Medulla oblongata (tissue), 1 donor: ENCODE data around the gene COASY.
A peak's percentile ranks its signal among the peaks of the same experiment; 100 is the strongest.
"Not testable (repeated sequence)": the region's sequence is repeated elsewhere in the genome, so short reads cannot be mapped to it uniquely, and the experiment has no call there.

Experiments used
- DNase-seq: peaks from one replicate; pipeline ENCODE4 v3.0.0-alpha.2; 2015; ENCODE audit errors: extremely low spot score

The COASY gene

DNA sequence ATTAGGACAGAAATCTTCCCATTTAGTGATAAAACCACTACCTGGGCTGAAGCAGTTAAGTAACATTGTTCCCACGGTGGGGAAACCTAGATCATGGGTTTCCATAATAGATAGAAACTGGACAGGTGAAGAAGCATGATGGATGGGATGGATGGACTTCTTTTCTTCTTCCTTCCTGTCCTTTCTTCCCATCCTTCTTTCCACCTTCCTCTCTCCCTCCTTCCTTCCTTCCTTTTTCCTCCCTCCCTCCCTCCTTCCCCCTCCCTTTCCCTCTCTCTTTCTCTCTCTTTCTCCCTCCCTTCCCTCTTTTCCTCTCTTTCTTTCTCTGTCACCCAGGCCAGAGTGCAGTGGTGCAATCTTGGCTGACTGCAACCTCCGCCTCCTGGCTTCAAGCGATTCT, 12.5 kb downstream of the COASY start:
- DNase-seq = no peak

DNA sequence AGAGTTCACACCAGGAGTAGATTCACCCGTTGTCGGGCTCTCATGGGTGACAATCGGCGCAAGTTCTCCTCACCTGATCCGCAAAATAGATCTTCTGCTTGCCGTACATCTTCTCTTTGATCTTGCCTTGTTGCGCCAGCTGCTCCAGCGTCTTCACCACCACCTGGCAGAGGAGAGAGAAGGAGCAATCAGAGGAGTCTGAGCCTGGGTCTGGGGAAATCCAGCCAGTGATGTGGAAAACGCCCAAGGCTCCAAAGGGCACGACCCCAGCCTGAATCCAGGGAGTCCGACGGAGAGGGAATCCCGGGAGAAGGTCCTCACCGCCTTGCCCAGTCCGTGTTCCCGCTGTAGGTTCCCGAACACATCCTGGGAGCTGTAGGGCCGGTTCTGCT, 15.2 kb downstream of the COASY start:
- no peak for DNase-seq

DNA sequence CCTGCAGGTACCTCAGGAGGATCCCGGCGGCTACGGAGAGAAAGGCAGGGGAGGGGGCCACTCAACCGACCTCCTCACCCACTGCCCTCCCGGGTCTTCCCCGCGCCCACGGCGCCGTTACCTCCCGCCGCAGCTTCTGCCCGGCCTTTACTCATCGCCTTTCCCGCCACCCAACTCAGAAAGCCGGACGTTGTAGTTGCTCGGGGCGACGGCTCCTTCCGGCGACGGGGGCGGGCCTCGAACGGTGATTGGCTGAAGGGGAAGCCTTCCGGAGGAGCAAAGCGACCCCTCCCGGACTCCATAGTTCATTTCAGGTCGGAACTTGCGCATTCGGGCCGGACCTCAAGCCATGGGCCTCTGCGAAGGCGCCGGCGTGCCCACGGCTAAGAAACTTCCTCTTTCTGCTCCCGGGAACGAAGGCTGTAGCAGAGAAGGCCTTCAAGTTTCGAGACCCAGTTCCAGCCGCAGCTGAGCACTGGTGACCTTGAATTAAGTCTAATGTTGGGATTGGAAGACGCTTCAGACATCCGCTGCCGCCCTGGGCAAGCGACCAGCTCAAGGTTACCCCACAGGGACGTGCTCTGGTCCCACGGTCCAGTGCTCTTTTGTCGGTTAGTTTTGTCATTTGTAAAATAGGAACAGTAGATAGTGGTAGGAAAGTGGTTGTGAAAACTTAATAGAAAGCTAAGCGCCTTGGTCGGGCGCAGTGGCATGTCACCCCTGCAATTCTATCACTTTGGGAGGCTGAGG, 15.8 kb downstream of the COASY start, which contains the start of gene PSMC3IP:
Gene PSMC3IP (minus strand): TSS at position 198 of the 750 bp plus-strand sequence. CDS start 43 bp downstream, at position 155.
- DNase-seq = peak; percentile 96

DNA sequence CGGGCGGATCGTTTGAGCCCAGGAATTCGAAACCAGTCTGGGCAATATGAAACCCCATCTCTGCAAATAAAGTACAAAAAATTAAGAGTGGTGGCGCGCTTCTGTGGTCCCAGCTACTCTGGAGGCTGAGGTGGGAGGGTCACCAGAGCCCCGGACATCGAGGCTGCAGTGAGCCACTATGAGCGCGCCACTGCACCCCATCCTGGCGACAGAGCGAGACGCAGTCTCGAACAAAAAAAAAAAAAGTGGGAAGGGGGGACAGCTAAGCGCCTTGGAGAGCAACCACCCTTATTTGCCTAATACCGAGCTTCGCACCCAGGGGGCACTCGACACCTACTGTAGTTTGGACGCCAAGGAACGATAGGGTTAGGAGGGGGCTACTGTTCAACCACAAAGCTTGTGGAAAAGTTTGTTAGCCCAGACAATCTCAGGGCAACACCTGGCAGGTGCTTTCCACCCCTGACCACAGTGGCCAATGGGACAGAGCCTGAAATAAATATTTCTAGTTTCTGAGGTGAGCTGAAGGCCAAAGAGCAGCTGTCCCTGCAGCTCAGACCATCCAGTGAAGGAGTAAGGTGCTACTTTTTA, 16.4 kb downstream of the COASY start:
- DNase-seq = peak; percentile 79

DNA sequence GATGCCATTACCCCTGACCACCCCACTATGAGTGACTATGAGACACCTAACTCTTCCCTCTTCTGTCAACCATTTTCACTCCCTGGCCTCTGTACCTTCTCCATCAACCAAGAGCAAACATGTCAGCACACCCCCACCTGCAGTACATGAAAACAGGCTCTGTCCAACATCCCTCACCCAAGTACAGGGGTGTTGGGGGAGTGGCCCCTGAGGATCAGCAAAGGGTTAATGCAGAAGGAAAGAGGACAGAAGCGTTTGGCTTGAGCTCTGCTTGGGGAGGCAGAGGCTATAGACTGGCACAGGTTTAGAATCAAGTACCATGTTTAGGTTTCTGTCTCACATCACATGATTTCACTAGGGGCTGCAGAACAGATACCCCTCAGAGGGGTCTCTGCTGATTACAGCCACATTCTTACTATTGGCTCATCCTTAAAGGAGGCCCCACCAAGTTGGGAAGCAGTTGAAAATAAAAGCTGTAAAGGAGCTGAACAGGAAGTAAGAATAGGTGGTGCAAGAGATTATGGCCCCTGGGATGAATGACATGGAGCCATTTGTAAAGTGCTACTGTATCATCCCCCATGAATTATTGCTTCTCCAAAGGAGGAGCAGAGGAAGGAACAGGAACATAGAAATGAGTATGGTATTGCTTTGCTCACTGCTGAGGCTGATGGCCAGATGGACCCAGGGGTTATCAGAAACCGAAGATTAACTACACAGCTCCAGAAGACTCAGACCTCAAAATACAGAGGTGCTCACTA, 18.0 kb downstream of the COASY start:
- DNase-seq = no peak

DNA sequence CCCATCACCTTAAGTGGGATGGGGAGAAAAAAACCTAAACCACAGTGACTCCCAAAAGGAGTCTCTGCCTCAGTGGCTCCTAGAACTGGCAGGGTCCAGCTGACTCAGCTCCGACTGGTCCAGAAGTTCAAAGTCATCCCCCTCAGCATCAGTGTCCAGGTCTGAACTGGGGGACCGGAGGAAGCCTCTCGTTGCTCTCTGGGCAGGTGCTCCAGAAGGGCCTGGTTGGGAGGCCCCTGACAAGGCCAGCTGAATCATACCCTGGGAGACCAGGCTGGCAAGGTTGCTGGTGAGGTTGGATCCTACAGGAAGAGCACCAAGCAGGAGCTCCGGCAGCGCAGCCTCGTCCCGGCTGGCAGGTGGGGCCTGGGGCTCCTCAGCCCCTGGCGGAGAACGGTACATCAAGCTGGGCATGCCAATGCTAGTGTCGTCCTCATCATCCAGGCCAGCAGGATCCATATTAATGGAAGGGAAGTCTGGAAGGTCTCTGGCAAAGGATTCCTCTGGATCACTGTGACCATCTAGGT, 19.9 kb downstream of the COASY start:
- no peak for DNase-seq

DNA sequence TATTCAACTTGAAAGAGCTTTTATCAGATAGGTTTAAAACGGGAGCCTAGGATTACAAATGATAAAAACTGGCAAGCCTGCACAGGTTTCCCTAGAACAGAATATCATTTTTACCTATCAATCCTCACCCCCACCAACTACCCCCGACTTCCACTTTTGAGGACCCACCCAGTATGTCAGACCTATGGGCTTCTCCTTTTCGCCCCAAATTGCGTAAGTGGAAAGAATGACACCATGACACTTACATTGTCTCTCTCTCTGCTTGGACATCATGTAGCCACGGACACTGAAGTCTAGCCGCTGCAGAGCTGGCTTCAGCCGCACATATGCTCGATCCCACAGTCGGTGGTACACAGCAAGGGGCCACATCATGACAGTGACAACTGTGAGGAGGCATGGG, 22.9 kb downstream of the COASY start:
- no peak for DNase-seq

DNA sequence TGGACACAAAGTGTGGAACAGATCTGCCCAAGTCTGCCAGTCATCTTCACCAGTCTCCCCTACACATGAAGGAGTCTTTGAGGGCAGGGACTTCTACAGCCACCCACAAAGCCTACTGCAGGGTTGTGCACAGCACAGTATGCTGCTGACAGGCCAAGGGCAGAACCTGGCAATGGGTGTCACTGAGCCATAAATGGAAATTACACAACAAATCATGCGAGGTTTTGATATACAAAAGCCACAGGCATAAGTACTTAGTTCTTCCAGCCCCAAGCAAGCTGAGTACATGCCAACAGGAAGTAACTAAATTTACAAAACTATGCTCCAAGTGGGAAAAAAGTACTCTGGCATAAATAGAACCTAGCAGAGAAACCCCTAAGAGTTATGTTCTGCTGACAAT, 23.4 kb downstream of the COASY start:
- DNase-seq = no peak

DNA sequence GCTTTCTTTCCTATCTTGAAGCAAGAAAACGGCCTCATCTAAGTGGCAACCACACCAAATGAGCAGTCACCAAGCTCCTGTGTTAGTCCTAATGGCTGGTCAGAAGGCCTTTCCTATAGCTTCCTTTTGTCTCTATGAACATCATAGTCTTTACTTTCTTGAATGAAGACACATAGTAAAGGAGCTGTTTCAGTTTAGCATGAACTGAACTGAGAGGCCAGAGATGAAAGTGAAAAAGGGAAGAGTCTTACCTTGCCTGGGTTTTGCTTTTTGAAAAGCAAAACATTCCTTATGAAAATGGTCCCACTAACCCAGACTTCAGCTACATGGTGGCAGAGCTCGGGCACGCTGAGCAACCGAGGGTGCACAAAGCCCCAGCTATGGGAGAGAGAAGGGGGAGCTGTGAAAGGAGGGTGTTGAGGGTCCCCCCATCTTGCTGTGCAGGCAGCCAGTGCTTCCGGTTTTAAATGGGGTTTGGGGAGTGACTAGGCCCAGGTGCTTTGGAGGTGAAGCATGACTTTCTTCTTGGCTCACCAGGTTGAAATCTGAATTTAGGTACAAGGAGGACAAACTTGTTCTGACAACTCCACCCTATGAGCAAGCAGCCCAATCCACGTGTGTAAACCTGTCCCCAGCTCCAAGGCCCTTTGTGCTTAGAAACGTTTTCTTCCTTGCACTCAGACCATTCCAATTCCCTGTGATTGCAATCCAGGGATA, 24.7 kb downstream of the COASY start:
- no peak for DNase-seq

DNA sequence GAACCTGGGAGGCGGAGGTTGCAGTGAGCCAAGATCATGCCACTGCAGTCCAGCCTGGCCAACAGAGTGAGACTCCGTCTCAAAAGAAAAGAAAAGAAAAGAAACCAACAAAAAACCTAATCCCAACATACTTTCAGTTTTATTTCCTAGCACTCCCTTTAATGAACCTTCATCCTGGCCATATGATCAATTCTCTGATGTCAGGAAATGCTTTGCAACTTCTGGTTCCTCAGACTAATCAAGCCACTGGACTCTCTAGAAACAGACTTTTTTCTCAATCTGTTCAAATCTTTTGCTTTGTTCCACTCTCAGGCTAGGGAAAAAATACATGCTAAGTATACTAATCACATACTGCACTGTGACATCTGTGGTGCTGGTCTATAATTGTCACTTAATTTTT, 28.9 kb downstream of the COASY start:
- no peak for DNase-seq

DNA sequence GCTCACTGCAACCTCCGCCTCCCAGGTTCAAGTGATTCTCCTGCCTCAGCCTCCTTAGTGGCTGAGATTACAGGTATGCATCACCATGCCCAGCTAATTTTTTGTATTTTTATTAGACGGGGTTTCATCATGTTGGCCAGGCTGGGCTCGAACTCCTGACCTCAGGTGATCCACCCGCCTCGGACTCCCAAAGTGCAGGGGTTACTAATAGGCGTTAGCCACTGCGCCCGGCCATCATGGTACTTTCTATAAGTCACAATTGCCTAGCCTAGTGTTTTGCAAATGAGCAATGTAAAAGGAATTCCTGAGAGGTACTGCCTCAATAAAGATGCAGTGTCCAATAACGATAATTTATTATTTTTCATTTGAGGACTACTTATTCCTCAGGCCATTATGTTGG, 29.5 kb downstream of the COASY start:
- DNase-seq = no peak

DNA sequence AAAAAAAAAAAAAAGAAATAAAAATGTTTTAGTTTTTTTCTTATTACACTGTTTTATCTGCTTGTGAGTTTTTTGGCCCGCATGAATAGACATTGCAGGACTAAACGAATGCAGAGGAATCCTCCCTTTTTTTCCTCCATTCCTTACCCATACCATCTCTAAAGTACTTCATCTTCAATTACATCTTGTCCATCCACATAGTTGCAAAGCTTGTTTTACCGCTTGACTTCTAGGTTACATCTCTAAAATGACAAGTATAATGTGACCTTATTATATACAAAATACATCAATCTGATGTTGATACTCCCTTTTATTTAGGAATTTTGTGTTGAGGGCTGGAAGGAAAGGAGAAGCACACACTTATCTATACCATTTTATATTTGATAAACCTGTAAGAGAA, 34.4 kb downstream of the COASY start:
- no peak for DNase-seq

DNA sequence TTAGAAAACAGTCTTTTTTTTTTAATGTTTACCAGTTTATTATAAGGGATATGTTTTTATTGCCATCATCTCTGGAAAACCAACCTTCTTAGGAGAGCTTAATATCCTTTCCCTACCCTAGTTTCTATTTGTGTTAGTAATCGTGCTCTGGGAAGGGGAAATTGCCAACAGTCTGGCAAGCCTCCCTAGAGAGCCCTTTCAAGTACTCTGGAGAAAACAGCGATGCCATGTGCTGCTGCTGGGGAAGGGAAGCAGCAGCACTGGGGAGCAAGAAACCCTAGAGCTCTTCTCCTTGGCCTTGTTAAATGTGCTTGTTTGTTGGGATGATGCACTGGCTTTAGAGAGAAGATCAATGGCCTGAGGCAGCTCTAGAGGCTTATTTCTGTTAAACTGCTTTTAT, 37.0 kb downstream of the COASY start:
- peak; percentile 68 for DNase-seq

DNA sequence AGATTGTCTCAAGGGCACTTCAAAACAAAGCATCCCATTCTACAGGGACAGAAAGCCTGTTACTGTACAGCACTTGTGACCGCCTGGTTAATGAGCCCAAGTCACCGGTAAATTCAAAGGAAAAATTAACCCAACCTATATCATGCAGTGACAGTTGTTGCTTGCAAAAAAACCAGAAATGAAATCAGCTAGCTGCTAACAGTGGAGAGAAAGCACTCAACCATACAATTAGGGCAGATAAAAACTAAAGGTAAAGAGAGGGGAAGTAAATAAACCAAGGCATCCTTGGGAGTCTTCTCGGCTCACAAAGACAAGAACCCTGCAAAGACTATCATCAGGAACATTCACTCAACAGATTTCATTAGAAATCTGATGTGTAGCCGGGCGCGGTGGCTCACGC, 41.4 kb downstream of the COASY start:
- no peak for DNase-seq

DNA sequence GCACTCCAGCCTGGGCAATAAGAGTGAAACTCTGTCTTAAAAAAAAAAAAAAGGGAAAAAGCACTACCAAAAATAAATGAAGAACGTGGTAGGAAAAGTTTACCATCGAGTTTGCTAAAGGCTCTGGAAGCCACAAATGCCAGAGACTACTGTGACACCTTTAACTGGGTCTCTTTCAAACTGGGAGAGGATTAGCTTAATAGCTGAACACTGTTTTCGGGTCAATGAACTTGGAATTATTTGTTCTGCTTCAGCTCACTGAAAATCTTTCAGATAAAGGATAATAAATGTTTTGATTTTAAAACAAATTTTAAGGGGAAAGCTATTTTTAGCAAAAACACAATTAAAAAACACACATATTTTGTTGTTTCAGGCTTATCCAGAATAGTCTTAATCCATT, 45.8 kb downstream of the COASY start:
- DNase-seq = no peak

DNA sequence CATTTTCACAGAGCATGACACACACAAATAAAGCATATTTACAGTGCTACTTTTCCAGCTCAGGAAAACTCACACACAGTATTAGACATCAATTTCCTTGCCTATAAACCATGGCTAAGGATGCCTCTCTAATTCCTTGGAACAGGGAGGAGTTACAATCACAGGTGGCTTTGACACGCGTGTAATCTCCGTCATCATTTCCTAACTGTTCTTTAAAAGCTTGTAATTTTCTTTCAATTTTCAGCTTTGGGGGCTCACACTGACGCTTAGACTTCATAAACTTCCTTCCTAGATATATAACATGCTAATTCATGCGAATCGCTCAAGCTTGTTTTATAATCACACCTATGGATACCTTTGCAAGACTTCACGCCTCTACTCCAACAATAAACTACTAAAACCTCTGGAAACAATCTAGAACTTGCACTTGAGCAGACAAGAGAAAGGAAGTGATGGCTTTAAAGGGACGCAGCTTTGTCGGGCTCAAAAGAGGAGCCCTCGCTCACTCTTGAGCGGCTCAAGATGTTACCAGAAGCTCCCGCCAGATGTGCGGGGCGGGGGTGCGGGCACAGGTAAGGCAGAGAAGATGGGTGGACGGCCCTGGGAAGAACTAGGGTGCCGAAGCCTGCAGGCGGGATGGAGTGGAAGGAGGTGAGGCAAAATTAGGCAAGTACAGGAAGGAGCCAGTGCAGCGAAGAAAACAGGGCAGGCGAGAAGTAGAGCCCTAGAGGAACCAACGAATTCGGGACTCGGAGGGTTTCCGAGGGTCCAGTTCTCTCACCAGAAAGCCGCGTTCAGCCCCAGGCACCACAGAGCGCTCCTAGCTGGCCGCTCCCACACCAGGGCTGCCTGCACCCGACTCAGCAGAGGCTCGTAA, 46.6 kb downstream of the COASY start:
- DNase-seq = no peak

DNA sequence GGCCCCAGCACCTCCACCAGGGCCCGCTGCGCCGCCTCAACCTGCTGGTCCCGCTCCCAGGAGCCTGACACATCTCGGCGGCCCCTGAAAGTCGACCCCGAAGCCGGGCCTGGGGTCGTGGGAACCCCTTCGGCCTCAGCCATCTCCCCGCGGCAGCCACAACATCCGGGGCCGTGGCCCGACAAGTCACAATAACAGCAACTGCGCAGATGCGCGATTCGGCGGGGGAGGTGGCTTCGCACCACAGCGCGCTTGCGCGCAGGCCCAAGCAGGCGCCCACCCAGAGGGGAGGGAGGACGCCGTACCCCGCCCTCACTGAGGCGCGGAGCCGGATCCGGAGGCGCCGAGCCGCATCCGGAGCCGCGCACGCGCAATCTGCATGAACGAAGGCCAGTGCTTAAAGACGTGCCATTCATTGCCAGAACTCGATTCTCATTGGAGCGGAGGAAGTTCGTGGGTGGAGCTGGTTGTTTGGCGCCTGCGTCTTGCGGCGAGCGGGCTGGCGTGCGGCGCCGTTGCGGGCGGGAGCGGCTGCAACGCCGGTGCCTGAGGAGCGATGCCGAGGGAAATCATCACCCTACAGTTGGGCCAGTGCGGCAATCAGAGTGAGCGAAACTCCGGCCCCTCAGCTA, 47.4 kb downstream of the COASY start, which contains the start of the genes RETREG3 and TUBG1:
Gene RETREG3 (minus strand): TSS at position 193 of the 632 bp plus-strand sequence. CDS start 50 bp downstream, at position 143.
Gene TUBG1 (plus strand): TSS at position 502 of the 632 bp plus-strand sequence. CDS start 55 bp downstream, at position 557.
- DNase-seq = peak; percentile 100

DNA sequence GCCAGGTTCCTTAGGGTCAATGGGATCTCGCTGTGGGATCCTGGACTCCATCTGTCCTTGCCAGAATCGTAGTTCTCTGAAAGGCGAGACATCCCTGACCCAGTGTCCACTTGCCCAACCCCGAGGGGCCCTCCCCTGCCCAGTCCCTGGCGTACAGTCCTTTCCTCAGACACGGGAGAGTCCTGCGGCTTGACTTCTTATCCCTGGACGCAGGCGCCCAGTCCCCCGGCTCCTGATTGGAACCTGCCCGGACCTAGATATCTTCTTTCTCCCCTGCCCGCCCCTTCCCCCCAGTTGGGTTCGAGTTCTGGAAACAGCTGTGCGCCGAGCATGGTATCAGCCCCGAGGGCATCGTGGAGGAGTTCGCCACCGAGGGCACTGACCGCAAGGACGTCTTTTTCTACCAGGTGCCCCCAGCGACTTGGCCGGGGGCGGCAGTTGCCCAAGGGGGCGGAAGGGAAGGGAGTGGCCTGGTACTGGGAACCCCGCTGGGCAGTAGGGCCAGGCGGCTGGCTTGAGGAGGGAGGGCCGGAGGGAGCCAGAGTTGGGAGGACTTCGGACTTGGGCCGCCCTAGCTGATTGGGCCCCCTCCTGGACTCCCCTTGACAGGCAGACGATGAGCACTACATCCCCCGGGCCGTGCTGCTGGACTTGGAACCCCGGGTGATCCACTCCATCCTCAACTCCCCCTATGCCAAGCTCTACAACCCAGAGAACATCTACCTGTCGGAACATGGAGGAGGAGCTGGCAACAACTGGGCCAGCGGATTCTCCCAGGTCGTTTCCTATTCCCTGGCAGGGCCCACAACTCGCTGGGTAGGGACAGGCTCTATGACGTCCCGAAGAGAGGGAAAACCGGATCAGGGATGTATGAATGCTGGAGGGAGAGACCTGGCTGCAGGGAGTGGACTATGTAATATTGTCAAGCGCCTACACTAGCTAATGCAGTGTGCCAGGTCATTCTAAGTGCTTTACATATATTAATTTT, 48.2 kb downstream of the COASY start:
- DNase-seq = not testable (repeated sequence)

DNA sequence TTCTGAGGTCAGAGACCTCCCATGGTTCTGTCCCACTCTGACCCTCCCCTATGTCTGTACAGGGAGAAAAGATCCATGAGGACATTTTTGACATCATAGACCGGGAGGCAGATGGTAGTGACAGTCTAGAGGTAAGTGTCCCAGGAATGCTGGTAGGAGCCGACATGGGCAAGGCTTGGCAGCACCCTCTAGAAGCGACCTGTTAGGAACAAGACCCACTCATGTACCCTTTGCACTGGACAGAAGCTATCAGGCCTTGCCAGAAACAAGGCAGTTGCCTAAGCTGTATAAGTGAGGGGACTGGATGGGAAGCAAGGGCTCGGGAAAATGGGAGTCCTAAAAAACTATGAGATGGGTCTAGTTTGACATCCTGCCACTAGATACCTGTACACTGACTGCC, 50.1 kb downstream of the COASY start:
- DNase-seq = no peak
